Measurements from ENCODE around the gene PAGE2B. TPM values are rescaled to one million over a fixed set of nuclear protein-coding genes. Genes with fewer than 3 reads are reported as not detected.

The PAGE2B gene
- total RNA-seq: not detected

- TF ChIP-seq CTCF (IDR thresholded peaks at IDR 0.05): no peak
- ATAC-seq (ENCODE audit: low FRiP score) (no peak), DNase-seq (ENCODE audit: low spot score) (no peak)
Observed at GRCh38 chrX:55074851-55075467, at the start of gene PAGE2B. Gene PAGE2B (plus strand): TSS chrX:55075030. CDS start chrX:55076042, 1,012 bp downstream.

GRCh38 chrX:55026143-55026542, 48.7 kb upstream of the PAGE2B start:
- no peak for DNase-seq (ENCODE audit: low spot score)
- no peak for ATAC-seq (ENCODE audit: low FRiP score)
- TF ChIP-seq CTCF (IDR thresholded peaks at IDR 0.05): no peak

- ATAC-seq (ENCODE audit: low FRiP score): no peak
- no peak for TF ChIP-seq CTCF (IDR thresholded peaks at IDR 0.05)
- no peak for DNase-seq (ENCODE audit: low spot score)
Observed at GRCh38 chrX:55026840-55027239, 48.0 kb upstream of the PAGE2B start.

- ATAC-seq (ENCODE audit: low FRiP score) (no peak), DNase-seq (ENCODE audit: low spot score) (no peak)
- no peak for TF ChIP-seq CTCF (IDR thresholded peaks at IDR 0.05)
Observed at GRCh38 chrX:55028040-55028439, 46.8 kb upstream of the PAGE2B start.

GRCh38 chrX:55028611-55029010, 46.2 kb upstream of the PAGE2B start:
- DNase-seq (ENCODE audit: low spot score) (no peak), ATAC-seq (ENCODE audit: low FRiP score) (no peak)
- no peak for TF ChIP-seq CTCF (IDR thresholded peaks at IDR 0.05)

- ATAC-seq (ENCODE audit: low FRiP score) (no peak), DNase-seq (ENCODE audit: low spot score) (no peak)
- no peak for TF ChIP-seq CTCF (IDR thresholded peaks at IDR 0.05)
Observed at GRCh38 chrX:55029291-55029690, 45.5 kb upstream of the PAGE2B start.
